Aorta (tissue), 5 donors: ENCODE data around the gene RAB40B. TPM values are rescaled to one million over a fixed set of nuclear protein-coding genes. Genes with fewer than 3 reads are reported as not detected.

Experiments
- ATAC-seq: fragments of 200-7000 bp; cut with Tn5 transposase; one replicate; pipeline ENCODE4 v1.9.1; 2022; ENCODE audit warnings: moderate library complexity; ENCODE audit not compliant: low FRiP score
- DNase-seq, 2 donors: peaks; one replicate each; pipeline ENCODE4 v3.0.0-alpha.2; 2020
- H3K27ac ChIP-seq, 2 donors: one replicate each; pipeline ENCODE4 v1.5.1; 2013; ENCODE audit warnings: low read length in 2 of 2, mild to moderate bottlenecking in 2 of 2, moderate library complexity in 2 of 2, control low read depth in 1 of 2, inconsistent platforms in 1 of 2, low read depth in 1 of 2
- H3K27me3 ChIP-seq, 2 donors: one replicate each; pipeline ENCODE4 v1.6.1; 2013; ENCODE audit warnings: control low read depth in 1 of 2, low read length in 1 of 2, mild to moderate bottlenecking in 1 of 2, moderate library complexity in 1 of 2; ENCODE audit not compliant: insufficient read depth in 2 of 2, control insufficient read depth in 1 of 2
- H3K36me3 ChIP-seq, 2 donors: one replicate each; pipeline ENCODE4 v1.6.1; 2013; ENCODE audit warnings: control low read depth in 1 of 2, low read length in 1 of 2, mild to moderate bottlenecking in 1 of 2; ENCODE audit not compliant: insufficient read depth in 2 of 2, control insufficient read depth in 1 of 2
- H3K4me1 ChIP-seq, 2 donors: one replicate each; pipeline ENCODE4 v1.6.1; 2013; ENCODE audit warnings: low read length in 2 of 2, control low read depth in 1 of 2, mild to moderate bottlenecking in 1 of 2, moderate library complexity in 1 of 2; ENCODE audit not compliant: insufficient read depth in 2 of 2, control insufficient read depth in 1 of 2
- H3K4me3 ChIP-seq, 2 donors: one replicate each; pipeline ENCODE4 v1.5.1; 2013; ENCODE audit warnings: low read length in 2 of 2, control low read depth in 1 of 2, mild to moderate bottlenecking in 1 of 2
- H3K9me3 ChIP-seq: one replicate; pipeline ENCODE4 v1.6.1; 2013; ENCODE audit warnings: mild to moderate bottlenecking, low read length; ENCODE audit not compliant: control insufficient read depth
- WGBS, 2 donors: extraction: QIAGEN DNeasy Blood & Tissue Kit; methylation state at CpG; one replicate each; pipeline ENCODE4 v1.1.7; 2013; 5-methylcytosine and 5-hydroxymethylcytosine counted together
- intact Hi-C, 2 donors: fragments of 100-400 bp; cut with DNase I; formaldehyde crosslinking; loops; one replicate each; pipeline versions ENCODE4 v1.14.2 to v1.15.0; 2022
- polyA plus RNA-seq, 2 donors: library from polyadenylated mRNA; stranded (reverse); fragments of 200-250 nt; gene quantifications; one replicate each; pipeline ENCODE4 v1.2.3, GENCODE V29; 2013
- total RNA-seq, 2 donors: library from RNA; stranded (reverse); fragmentation: NEBNext Ultra II Directional; extraction: Animal tissue kit (Norgen Biotek cat#: 25700); gene quantifications; one replicate each; pipeline ENCODE4 v1.2.1, GENCODE V29; 2021
- donor health status: healthy with polysubstance abuse.
- donor health status: Bipolar disorder and iron deficiency.
- donor health status: DM: no; HTN: no; CAD: no.
- donor health status: DM: no; HTN: no; CAD: no.
- donor health status: DM: yes; HTN: yes; CAD: no.

Gene RAB40B
- total and polyA plus RNA-seq, 4 donors: 4.5 to 19.5 (median 11.2) TPM

DNA sequence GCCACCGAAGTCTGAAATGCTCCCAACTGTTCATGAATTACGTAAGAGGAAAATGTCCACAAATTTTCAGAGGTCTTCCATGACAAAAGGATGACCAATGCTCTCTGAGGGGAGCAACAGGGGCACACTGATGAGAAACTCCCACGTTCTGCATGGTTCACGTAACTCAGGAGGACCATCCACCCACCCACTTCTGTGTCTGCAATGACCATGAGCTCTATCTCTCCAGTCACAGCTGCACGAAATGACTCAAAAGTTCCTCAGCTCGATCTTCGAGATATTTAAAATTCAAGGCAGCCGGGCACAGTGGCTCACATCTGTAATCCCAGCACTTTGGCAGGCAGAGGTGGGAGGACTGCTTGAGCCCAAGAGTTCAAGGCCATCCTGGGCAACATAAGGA is 66.0 kb downstream of the RAB40B start:
- Histone ChIP-seq H3K27ac (no peak overlapping the region), H3K4me3 (no peak overlapping the region), H3K27me3 (no peaks in the 10 kb centered on the region), H3K4me1 (no peaks in the 10 kb centered on the region), H3K9me3 (no peaks in the 10 kb centered on the region), H3K36me3 (peaks cover 0 to 3% of the 10 kb centered on the region in 2 donors)
- ATAC-seq (no peak), DNase-seq (no peak)
- 90 to 91% methylated on average over 8 of the region's 8 CpGs for WGBS, 2 donors
- intact Hi-C loops: no loop called here

- H3K9me3 ChIP-seq: no peaks in the 10 kb centered on the region
- no peak overlapping the region for H3K27ac ChIP-seq
- WGBS, 2 donors: 83 to 85% methylated on average over 6 of the region's 6 CpGs
- no peak for DNase-seq
- peaks cover 0 to 3% of the 10 kb centered on the region in 2 donors for H3K36me3 ChIP-seq
- ATAC-seq: no peak
- intact Hi-C loops: no loop called here
- no peaks in the 10 kb centered on the region for H3K4me1 ChIP-seq
- no peaks in the 10 kb centered on the region for H3K27me3 ChIP-seq
- H3K4me3 ChIP-seq: no peak overlapping the region
These were observed 67.0 kb downstream of the RAB40B start for GRCh38 chr17:82631544-82631943.

DNA sequence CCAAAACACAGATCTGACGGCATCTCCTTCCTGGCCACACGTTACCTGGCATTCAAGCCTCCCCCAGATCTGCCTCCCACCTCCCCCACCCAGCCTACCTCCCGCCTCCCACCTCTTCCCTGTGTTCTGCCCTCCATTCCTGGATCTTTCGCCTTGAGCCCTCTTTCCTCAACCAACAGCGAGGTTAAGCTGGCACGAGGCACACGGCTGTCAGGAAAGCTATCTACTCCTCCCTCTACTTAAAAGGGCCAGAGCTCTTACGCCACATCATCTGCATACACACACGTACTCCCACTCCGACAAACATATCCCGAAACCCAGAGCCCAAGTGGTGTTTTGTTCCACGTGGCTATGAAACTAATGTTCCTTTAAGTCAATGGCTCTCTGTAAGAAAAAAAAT is 68.3 kb downstream of the RAB40B start:
- WGBS, 2 donors: 91 to 92% methylated on average over 12 of the region's 12 CpGs
- Histone ChIP-seq H3K36me3 (peaks cover under 1 to 3% of the 10 kb centered on the region in 2 donors), H3K27me3 (no peaks in the 10 kb centered on the region)

GRCh38 chr17:82629748-82630147 is 68.8 kb downstream of the RAB40B start:
- no peak for ATAC-seq
- intact Hi-C loops: no loop called here

More for the DNA sequence above, 68.3 kb downstream of the RAB40B start:
- intact Hi-C loops: no loop called here
- no peak overlapping the region for H3K27ac ChIP-seq
- DNase-seq (no peak), ATAC-seq (no peak)
- no peaks in the 10 kb centered on the region for H3K4me1 ChIP-seq
- H3K4me3 ChIP-seq: no peak overlapping the region
- H3K9me3 ChIP-seq: no peaks in the 10 kb centered on the region

GRCh38 chr17:82627405-82627804 is 71.1 kb downstream of the RAB40B start:
- Histone ChIP-seq H3K9me3 (no peaks in the 10 kb centered on the region), H3K36me3 (peaks cover 3 to 4% of the 10 kb centered on the region in 2 donors), H3K27ac (no peak overlapping the region), H3K4me1 (no peaks in the 10 kb centered on the region), H3K4me3 (no peak overlapping the region), H3K27me3 (no peaks in the 10 kb centered on the region)
- DNase-seq (peak in 1 of 2 donors; percentile 73), ATAC-seq (no peak)
- intact Hi-C loops: no loop called here
- WGBS, 2 donors: 89 to 90% methylated on average over 21 of the region's 21 CpGs

More at GRCh38 chr17:82629748-82630147, 68.8 kb downstream of the RAB40B start:
- Histone ChIP-seq H3K27me3 (no peaks in the 10 kb centered on the region), H3K4me1 (no peaks in the 10 kb centered on the region), H3K9me3 (no peaks in the 10 kb centered on the region), H3K27ac (no peak overlapping the region), H3K4me3 (no peak overlapping the region), H3K36me3 (peaks cover 3 to 7% of the 10 kb centered on the region in 2 donors)
- peak in 1 of 2 donors; percentile 45 for DNase-seq
- WGBS, 2 donors: 82 to 87% methylated on average over 8 of the region's 8 CpGs

GRCh38 chr17:82623707-82624106 is 74.8 kb downstream of the RAB40B start:
- no peak for ATAC-seq
- H3K36me3 ChIP-seq: peaks cover 4 to 6% of the 10 kb centered on the region in 2 donors
- H3K27ac ChIP-seq: no peak overlapping the region
- no peaks in the 10 kb centered on the region for H3K9me3 ChIP-seq
- 86 to 87% methylated on average over 15 of the region's 15 CpGs for WGBS, 2 donors
- peak in 1 of 2 donors; percentile 27 for DNase-seq
- no peaks in the 10 kb centered on the region for H3K27me3 ChIP-seq
- H3K4me1 ChIP-seq: no peaks in the 10 kb centered on the region
- intact Hi-C loops: no loop called here
- no peak overlapping the region for H3K4me3 ChIP-seq

DNA sequence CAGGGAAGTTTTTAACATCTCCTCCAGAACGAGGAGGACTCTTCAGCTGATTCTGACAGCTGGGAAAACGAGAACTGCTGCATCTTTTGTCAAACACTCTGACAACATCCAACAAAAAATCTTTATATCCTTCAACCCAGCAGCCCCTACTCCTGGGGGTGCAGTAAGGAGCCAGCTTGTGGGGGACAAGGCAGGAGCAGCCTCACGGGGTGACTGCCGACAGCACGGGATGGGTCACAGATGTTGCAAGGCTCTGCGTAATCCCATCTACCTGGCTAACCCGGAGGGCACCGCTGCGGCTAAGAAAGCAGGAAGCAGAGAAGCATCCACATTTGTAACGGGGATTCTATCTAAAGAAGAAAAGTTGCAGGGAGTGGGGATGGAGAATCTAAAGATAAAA is 78.9 kb downstream of the RAB40B start:
- Histone ChIP-seq H3K27ac (no peak overlapping the region), H3K9me3 (no peaks in the 10 kb centered on the region), H3K4me3 (no peak overlapping the region), H3K36me3 (peaks cover 0 to 6% of the 10 kb centered on the region in 2 donors), H3K27me3 (no peaks in the 10 kb centered on the region), H3K4me1 (no peaks in the 10 kb centered on the region)
- DNase-seq (peak in 1 of 2 donors; percentile 43), ATAC-seq (no peak)
- intact Hi-C loops: no loop called here
- 82 to 87% methylated on average over 10 of the region's 10 CpGs for WGBS, 2 donors

DNA sequence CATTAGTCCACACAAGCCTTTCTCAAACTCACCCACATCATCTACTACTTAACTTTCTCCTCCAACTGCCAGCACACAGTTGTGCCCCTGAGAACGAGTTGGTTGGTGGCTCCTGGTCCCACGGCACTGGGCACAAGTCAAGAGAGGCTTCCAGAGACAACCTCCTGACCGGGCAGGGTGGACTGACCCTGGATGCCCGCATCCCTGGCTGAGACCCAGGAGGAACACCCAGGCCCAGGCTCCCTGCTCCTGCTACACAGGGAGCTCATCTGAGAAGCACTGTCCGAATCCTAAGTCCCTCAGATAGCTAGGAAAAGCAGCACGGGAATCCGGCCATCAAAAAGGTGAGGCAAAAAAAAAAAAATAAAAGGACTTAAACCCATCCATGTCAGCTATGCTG is 79.3 kb downstream of the RAB40B start:
- no peak for ATAC-seq
- intact Hi-C loops: no loop called here
- Histone ChIP-seq H3K4me1 (no peaks in the 10 kb centered on the region), H3K9me3 (no peaks in the 10 kb centered on the region), H3K4me3 (no peak overlapping the region), H3K27me3 (no peaks in the 10 kb centered on the region), H3K36me3 (peaks cover 0 to 6% of the 10 kb centered on the region in 2 donors), H3K27ac (no peak overlapping the region)
- DNase-seq: no peak
- 79 to 83% methylated on average over 7 of the region's 7 CpGs for WGBS, 2 donors

GRCh38 chr17:82616021-82616711 is 82.3 kb downstream of the RAB40B start:
- intact Hi-C loops: no loop called here
- ATAC-seq (no peak), DNase-seq (peak in 1 of 2 donors; percentile 13)
- Histone ChIP-seq H3K27me3 (no peaks in the 10 kb centered on the region), H3K4me3 (no peak overlapping the region), H3K4me1 (no peaks in the 10 kb centered on the region), H3K36me3 (peaks cover 0 to 3% of the 10 kb centered on the region in 2 donors), H3K27ac (no peak overlapping the region), H3K9me3 (no peaks in the 10 kb centered on the region)
- WGBS, 2 donors: 82% methylated on average over 22 of the region's 22 CpGs
